NCI-H460 (cell line): ENCODE results near the gene ARSG. TPM values are rescaled to one million over a fixed set of nuclear protein-coding genes. Genes with fewer than 3 reads are reported as not detected.
"Not testable (repeated sequence)": the region's sequence is repeated elsewhere in the genome, so short reads cannot be mapped to it uniquely, and the experiment has no call there.

Source experiments
- DNase-seq: peaks from one replicate; pipeline ENCODE4 v3.0.0-alpha.2; 2016; ENCODE audit warnings: low read depth; ENCODE audit errors: extremely low read depth
- total RNA-seq: library from RNA; depleted of rRNA; stranded (reverse); fragments of >200 nt; shearing (Covaris generic); gene quantifications from 2 replicates; pipeline ENCODE4 v1.2.3, GENCODE V29; 2014

Gene ARSG
- total RNA-seq, 1 experiment from 2014 or later = 11.5 TPM

DNA sequence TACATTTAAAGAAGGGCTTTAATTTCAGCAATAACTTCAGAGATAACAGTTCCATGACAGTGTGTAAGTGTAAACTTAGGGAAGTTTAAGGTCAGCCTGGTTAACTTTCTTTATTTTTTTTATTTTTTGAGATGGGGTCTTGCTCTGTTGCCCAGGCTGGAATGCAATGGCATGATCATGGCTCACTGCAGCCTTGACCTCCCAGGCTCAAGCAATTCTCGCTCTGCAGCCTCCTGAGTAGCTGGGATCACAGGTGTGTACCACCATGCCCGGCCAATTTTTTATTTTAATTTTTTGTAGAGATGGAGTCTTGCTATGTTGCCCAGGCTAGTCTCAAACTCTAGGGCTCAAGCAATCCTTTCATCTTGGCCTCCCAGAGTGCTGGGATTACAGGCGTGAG is 15.0 kb upstream of the ARSG start:
- not testable (repeated sequence) for DNase-seq

DNA sequence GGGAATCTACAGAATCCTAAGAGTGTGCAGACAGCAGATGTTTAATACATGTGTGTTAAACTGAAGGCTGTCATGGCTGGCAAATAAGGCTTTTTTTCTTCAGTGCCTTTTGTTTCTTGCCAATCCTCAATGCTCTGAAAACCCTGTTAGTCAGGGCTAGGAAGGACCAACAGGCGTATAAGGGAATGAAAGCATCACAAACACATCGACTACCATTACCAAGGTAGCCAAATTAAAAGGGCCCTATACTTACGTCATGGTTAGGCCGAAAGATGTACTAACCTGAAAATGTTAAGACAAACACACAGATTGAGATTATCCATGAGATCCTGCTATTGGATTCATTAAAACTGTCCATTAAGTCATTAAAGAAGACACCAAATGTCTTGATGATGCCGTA is 13.5 kb upstream of the ARSG start:
- no peak for DNase-seq

GRCh38 chr17:68281965-68282364 is 9.3 kb upstream of the ARSG start:
- DNase-seq = not testable (repeated sequence)

DNA sequence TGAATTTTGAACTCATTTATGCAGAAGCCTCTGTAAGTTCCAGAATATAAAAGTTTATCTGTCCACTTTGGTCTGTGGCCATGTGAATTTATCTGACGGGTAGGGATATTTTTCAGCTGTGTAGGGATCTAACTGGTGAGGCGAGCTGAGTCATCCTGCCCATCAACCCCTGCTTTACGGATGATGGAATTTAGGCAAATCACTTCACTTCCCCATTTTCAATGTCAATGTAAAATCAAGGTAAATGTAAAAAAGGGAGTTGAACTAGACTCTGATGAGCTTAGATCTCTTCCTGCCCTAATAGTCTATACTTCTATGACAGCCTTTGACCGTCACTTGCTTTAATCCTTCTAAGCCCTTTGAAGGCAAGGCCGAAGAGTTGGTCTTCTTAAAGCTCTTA is 2.9 kb upstream of the ARSG start:
- no peak for DNase-seq

- DNase-seq = no peak
Measured at GRCh38 chr17:68288804-68289203, 2.5 kb upstream of the ARSG start.

DNA sequence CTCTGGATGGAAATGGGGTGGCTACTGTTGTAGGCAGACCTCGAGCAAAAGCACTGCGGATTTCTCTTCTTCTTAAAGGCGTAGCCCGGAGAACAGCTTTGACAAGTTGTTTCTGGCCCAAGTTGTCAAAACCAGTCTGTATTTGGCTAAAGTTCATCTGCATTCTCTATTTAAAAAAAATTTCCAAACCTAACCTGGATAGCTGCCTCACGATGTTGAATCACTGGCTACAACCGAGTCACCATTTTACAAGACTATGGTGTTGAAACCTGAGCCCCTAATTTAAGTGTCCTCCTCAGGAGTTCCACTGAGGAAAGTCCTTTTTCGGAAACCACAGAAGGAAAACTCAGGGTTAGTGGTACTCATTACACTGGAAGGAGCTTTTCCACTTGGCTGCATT is 1.8 kb upstream of the ARSG start:
- no peak for DNase-seq

- DNase-seq = no peak
Measured at GRCh38 chr17:68289936-68290267, 1.4 kb upstream of the ARSG start.

GRCh38 chr17:68290268-68290954 is 884 bp upstream of the ARSG start:
- DNase-seq = no peak

- DNase-seq = peak; percentile 77
Measured at GRCh38 chr17:68291836-68292688, 767 bp downstream of the ARSG start.

GRCh38 chr17:68292689-68293040 is 1.4 kb downstream of the ARSG start:
- no peak for DNase-seq

DNA sequence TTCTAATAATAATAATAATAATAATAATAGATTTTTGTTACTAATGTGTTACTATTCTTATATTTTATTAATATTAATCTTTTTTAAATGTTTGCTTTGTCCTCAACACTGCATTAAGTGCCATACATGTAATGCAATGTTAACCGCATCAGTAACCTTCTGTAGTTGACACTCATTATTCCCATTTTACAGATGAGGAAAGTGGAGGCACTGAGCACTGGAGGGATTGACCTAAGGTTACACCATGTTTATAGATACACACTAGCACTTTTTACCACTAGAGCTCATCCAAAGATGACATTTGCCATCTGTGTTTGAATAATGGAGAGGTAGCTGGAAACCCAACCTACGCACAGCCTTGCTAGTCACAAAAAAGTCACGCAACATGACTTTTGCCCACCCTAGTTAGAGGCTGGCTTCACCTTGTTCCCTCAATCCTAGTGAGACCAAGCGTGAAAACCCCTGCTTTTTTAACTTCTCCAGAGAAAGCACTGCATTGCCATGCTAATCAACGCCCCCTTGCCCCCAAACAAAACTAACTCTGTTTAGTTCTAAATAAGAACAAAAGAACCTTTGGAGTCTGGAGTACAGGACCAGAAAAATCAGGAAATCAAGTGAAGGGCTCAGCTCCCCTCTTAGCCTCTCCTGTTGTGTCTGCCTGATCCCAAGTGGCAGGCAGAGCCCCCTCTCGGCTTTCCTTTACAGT is 2.3 kb downstream of the ARSG start:
- DNase-seq = no peak

DNA sequence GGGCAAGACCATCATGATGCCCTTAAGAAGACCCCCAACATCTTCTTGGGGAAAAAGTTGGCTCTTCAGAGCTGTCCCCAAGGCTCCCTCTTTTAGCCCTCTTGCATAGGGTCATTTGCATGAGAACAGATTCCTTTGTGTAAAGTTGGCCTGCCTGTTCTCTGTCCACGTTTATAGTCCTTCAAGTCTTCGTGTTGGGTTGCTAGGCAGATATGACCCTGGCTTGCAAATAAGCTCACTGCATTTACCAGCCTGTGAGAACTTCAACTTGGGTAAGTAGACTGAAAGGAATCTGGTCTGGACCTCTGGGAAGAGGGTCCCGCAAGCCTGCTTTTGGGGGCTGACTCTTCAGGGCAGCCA is 2.9 kb downstream of the ARSG start:
- DNase-seq = no peak

- no peak for DNase-seq
Measured at GRCh38 chr17:68294617-68295016, 3.3 kb downstream of the ARSG start.

GRCh38 chr17:68295086-68295485 is 3.8 kb downstream of the ARSG start:
- no peak for DNase-seq

- DNase-seq = no peak
Measured at GRCh38 chr17:68296217-68297191, 5.2 kb downstream of the ARSG start.

GRCh38 chr17:68297195-68297594 is 5.9 kb downstream of the ARSG start:
- no peak for DNase-seq

DNA sequence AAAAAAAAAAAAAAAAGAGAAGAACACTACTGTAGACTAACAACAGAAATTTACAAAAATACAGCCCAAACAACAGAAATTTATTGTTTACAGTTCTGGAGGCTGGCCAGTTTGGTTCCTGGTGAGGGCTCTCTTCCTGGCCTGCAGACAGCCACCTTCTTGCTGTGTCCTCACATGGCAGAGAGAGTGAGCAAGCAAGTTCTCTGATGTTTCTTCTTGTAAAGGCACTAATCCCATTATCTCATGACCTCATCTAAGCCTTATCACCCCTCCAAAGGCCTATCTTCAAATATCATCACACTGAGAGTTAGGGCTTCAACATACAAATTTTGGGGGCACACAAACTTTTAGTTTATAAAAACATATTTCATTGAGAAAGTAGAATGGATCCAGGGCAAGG is 7.3 kb downstream of the ARSG start:
- no peak for DNase-seq

DNA sequence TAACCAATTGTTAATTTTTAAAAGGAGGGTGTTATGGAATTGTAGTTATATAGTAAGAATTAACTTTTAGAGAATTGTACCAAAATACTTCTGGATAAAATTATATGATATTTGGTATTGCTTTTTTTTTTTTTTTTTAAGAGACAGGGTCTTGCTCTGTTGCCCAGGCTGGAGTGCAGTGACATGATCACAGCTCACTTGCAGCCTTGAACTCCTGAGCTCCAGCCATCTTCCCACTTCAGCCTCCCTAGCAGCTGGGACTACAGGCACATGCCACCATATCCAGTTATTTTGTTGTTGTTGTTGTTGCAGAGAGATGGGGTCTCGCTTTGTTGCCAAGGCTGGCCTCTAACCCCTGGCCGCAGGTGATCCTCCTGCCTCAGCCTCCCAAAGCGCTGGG is 8.5 kb downstream of the ARSG start:
- DNase-seq = no peak

GRCh38 chr17:68301438-68301959 is 10.2 kb downstream of the ARSG start:
- no peak for DNase-seq

DNA sequence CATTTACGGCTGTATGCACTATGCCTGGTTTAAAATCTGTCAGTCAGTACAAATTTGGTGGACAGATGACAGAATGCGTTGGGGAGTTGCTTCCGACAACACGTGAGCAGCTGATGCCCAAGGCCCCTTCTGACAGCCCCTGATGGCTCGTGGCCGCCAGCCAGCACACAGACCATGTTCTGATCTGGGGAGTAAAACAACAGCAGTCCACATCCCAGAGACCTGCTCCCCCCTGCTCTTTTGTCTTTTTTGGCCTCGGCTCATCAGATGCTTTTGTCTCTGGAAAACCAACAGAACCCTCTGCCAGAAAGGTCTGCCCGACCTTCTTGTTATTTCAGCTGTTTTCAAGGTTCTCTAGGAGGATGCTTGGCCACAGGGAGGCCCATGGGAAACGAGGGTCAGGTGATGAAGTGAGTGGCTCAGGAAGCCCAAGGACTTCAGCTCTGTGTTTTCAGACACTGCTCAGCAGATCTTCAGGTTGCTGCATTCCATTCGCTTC is 10.8 kb downstream of the ARSG start:
- DNase-seq = no peak
